CD14-positive monocyte (primary cell): ENCODE results near the gene TSPEAR. TPM values are rescaled to one million over a fixed set of nuclear protein-coding genes. Genes with fewer than 3 reads are reported as not detected.

Experiments
- DNase-seq, 3 donors: peaks; one replicate each; pipeline ENCODE4 v3.0.0-alpha.2; 2011 to 2022
- H2AFZ ChIP-seq: 2 replicates; pipeline ENCODE4 v1.6.0; 2012; ENCODE audit warnings: mild to moderate bottlenecking, low read depth, low read length, inconsistent platforms; ENCODE audit not compliant: insufficient read depth, poor library complexity, severe bottlenecking
- H3K27ac ChIP-seq, 2 donors: 1 replicate in 1 of 2; 2 replicates in 1 of 2; pipeline ENCODE4 v1.5.1; 2012 to 2013; ENCODE audit warnings: low read length in 2 of 2, control low read depth in 1 of 2, inconsistent platforms in 1 of 2, low read depth in 1 of 2, mild to moderate bottlenecking in 1 of 2
- H3K27me3 ChIP-seq, 2 donors: one replicate each; pipeline versions ENCODE4 v1.6.0 to v1.6.1; 2011 to 2013; ENCODE audit warnings: low read length in 2 of 2; ENCODE audit not compliant: control insufficient read depth in 2 of 2, insufficient read depth in 2 of 2
- H3K36me3 ChIP-seq, 2 donors: replicated peaks in 1 of 2; 1 replicate in 1 of 2; 2 replicates in 1 of 2; pipeline versions ENCODE4 v1.5.1 to v1.6.1; 2012 to 2013; ENCODE audit warnings: low read length in 2 of 2, control low read depth in 1 of 2, inconsistent platforms in 1 of 2, mild to moderate bottlenecking in 1 of 2; ENCODE audit not compliant: insufficient read depth in 2 of 2, control insufficient read depth in 1 of 2
- H3K4me1 ChIP-seq, 2 donors: 1 replicate in 1 of 2; 2 replicates in 1 of 2; pipeline versions ENCODE4 v1.5.1 to v1.6.1; 2012 to 2013; ENCODE audit warnings: low read length in 2 of 2, control low read depth in 1 of 2, inconsistent platforms in 1 of 2, mild to moderate bottlenecking in 1 of 2, moderate library complexity in 1 of 2; ENCODE audit not compliant: insufficient read depth in 2 of 2, control insufficient read depth in 1 of 2
- H3K4me2 ChIP-seq: replicated peaks from 2 replicates; pipeline ENCODE3; 2012; ENCODE audit warnings: low read length, moderate library complexity, mild to moderate bottlenecking; ENCODE audit not compliant: poor library complexity, severe bottlenecking; ENCODE audit errors: extremely low read depth
- H3K4me3 ChIP-seq, 3 experiments: fragments of 200-600 bp in 1 of 3; sonication (generic) in 1 of 3; replicated peaks in 1 of 3; 1 replicate in 2 of 3; 2 replicates in 1 of 3; pipeline ENCODE4 v1.5.1; 2011 to 2013; ENCODE audit warnings: low read length in 3 of 3, mild to moderate bottlenecking in 3 of 3, control low read depth in 2 of 3, low read depth in 2 of 3, inconsistent platforms in 1 of 3, moderate library complexity in 1 of 3
- H3K79me2 ChIP-seq: 2 replicates; pipeline ENCODE4 v1.6.0; 2012; ENCODE audit warnings: mild to moderate bottlenecking, control low read depth, inconsistent platforms, low read length, moderate library complexity; ENCODE audit not compliant: insufficient read depth
- H3K9ac ChIP-seq: 2 replicates; pipeline ENCODE4 v1.6.0; 2017; ENCODE audit warnings: low read length, mild to moderate bottlenecking; ENCODE audit not compliant: insufficient read depth, poor library complexity, severe bottlenecking
- H3K9me3 ChIP-seq, 2 donors: replicated peaks in 1 of 2; 1 replicate in 1 of 2; 2 replicates in 1 of 2; pipeline versions ENCODE4 v1.5.1 to v1.6.1; 2012 to 2013; ENCODE audit warnings: low read length in 2 of 2, control low read depth in 1 of 2; ENCODE audit not compliant: control insufficient read depth in 1 of 2, insufficient read depth in 1 of 2
- H4K20me1 ChIP-seq: 2 replicates; pipeline ENCODE4 v1.6.0; 2012; ENCODE audit warnings: mild to moderate bottlenecking, low read length, control low read depth, moderate library complexity; ENCODE audit not compliant: insufficient read depth
- H3K27ac Mint-ChIP-seq, 7 donors: one replicate each; pipeline ENCODE4 v1.8.0; 2020; ENCODE audit warnings: mild to moderate bottlenecking in 7 of 7, mixed read lengths in 7 of 7, moderate library complexity in 6 of 7, inconsistent platforms in 2 of 7
- H3K27me3 Mint-ChIP-seq, 3 donors: one replicate each; pipeline ENCODE4 v1.8.0; 2021 to 2022; ENCODE audit warnings: low read depth in 3 of 3, mild to moderate bottlenecking in 3 of 3, mixed read lengths in 3 of 3, moderate library complexity in 3 of 3, inconsistent platforms in 1 of 3
- H3K36me3 Mint-ChIP-seq, 2 donors: one replicate each; pipeline ENCODE4 v1.8.0; 2020; ENCODE audit warnings: mixed read lengths in 2 of 2, inconsistent platforms in 1 of 2, mild to moderate bottlenecking in 1 of 2
- H3K4me1 Mint-ChIP-seq: one replicate; pipeline ENCODE4 v1.8.0; 2020; ENCODE audit warnings: mild to moderate bottlenecking, mixed read lengths
- H3K4me3 Mint-ChIP-seq, 2 donors: one replicate each; pipeline ENCODE4 v1.8.0; 2020; ENCODE audit warnings: mild to moderate bottlenecking in 2 of 2, mixed read lengths in 2 of 2, moderate library complexity in 1 of 2
- H3K9me3 Mint-ChIP-seq, 7 donors: one replicate each; pipeline ENCODE4 v1.8.0; 2020 to 2022; ENCODE audit warnings: mixed read lengths in 7 of 7, mild to moderate bottlenecking in 6 of 7, moderate library complexity in 6 of 7, inconsistent platforms in 2 of 7
- CTCF ChIP-seq: fragments of 200-600 bp; IDR thresholded peaks from one replicate; pipeline ENCODE4 v1.8.0; 2022; ENCODE audit warnings: antibody characterized with exemption, mild to moderate bottlenecking
- WGBS: methylation state at CpG from one replicate; pipeline ENCODE4 v1.1.5; 2013; ENCODE audit warnings: missing lambda C conversion rate; ENCODE audit not compliant: insufficient coverage; 5-methylcytosine and 5-hydroxymethylcytosine counted together
- intact Hi-C, 2 donors: fragments of 100-400 bp; cut with micrococcal nuclease; formaldehyde crosslinking; loops; one replicate each; pipeline versions ENCODE4 v1.15.0 to v1.15.1; 2023
- polyA plus RNA-seq, 3 donors: library from polyadenylated mRNA; depleted of rRNA in 1 of 3; unstranded in 2 of 3; stranded (reverse) in 1 of 3; fragments of 300-500 nt in 2 of 3; fragments of >200 nt in 1 of 3; fragmentation: Illumina TruSeq in 2 of 3; gene quantifications; 1 replicate in 2 of 3; 2 replicates in 1 of 3; pipeline ENCODE4 v1.2.3, GENCODE V29; 2012 to 2021

TSPEAR gene
- polyA plus RNA-seq, 3 donors: not detected

- Histone ChIP-seq H2AFZ (no peak overlapping the region), H3K9ac (no peak overlapping the region), H3K27me3 (no peaks in the 10 kb centered on the region), H3K79me2 (no peaks in the 10 kb centered on the region), H4K20me1 (no peaks in the 10 kb centered on the region), H3K27ac (no peak overlapping the region), H3K4me3 (no peak overlapping the region), H3K4me1 (peaks cover 6 to 9% of the 10 kb centered on the region in 2 donors), H3K4me2 (no peak overlapping the region), H3K36me3 (no peaks in the 10 kb centered on the region), H3K9me3 (no peaks in the 10 kb centered on the region)
- Mint-ChIP-seq H3K27ac (peak overlapping the region in 2 of 7 donors; percentile 11 to 15), H3K27me3 (peaks cover 1 to 7% (median 5%) of the 10 kb centered on the region in 3 donors), H3K9me3 (peaks cover 0 to 1% (median 0%) of the 10 kb centered on the region in 7 donors), H3K4me1 (peaks cover 13% of the 10 kb centered on the region), H3K4me3 (no peak overlapping the region), H3K36me3 (no peaks in the 10 kb centered on the region)
- TF ChIP-seq CTCF: no peak
- 98% methylated on average over 4 of the region's 8 CpGs for WGBS
- DNase-seq: no peak
- intact Hi-C loops: no loop called here
Measured at GRCh38 chr21:44460441-44460755, 251.0 kb downstream of the TSPEAR start.

GRCh38 chr21:44459712-44460440 lies 251.5 kb downstream of the TSPEAR start:
- no peak overlapping the region for H3K4me3 Mint-ChIP-seq

More at GRCh38 chr21:44459712-44460440, 251.5 kb downstream of the TSPEAR start:
- DNase-seq: no peak
- no peak overlapping the region for H2AFZ ChIP-seq
- no peaks in the 10 kb centered on the region for H3K36me3 Mint-ChIP-seq
- no peak overlapping the region for H3K27ac ChIP-seq
- peaks cover 6 to 11% of the 10 kb centered on the region in 2 donors for H3K4me1 ChIP-seq
- peak overlapping the region in 1 of 7 donors; percentile 66 for H3K27ac Mint-ChIP-seq
- 55% methylated on average over 10 of the region's 14 CpGs for WGBS
- no peaks in the 10 kb centered on the region for H4K20me1 ChIP-seq
- H3K9ac ChIP-seq: no peak overlapping the region
- peaks cover 0 to 2% (median 0%) of the 10 kb centered on the region in 7 donors for H3K9me3 Mint-ChIP-seq
- intact Hi-C loops: loop anchor here in 1 of 2 donors (10.0 kb wide), 1 partner anchor 355 kb away; the partner anchor contains the start of gene SUMO3
- H3K4me1 Mint-ChIP-seq: peaks cover 13% of the 10 kb centered on the region
- no peak overlapping the region for H3K4me2 ChIP-seq
- no peak overlapping the region for H3K4me3 ChIP-seq
- H3K36me3 ChIP-seq: no peaks in the 10 kb centered on the region
- H3K27me3 ChIP-seq: no peaks in the 10 kb centered on the region
- H3K27me3 Mint-ChIP-seq: peaks cover 1 to 9% (median 5%) of the 10 kb centered on the region in 3 donors
- TF ChIP-seq CTCF: no peak
- H3K9me3 ChIP-seq: no peaks in the 10 kb centered on the region
- H3K79me2 ChIP-seq: no peaks in the 10 kb centered on the region
